ENCODE results near the gene CCDC82. TPM values are rescaled to one million over a fixed set of nuclear protein-coding genes. Genes with fewer than 3 reads are reported as not detected.

The CCDC82 gene
- total RNA-seq, 1 experiment from 2014 or later: 25.3 TPM

GRCh38 chr11:96310236-96310635 lies 79.5 kb downstream of the CCDC82 start:
- intact Hi-C loops (cut with micrococcal nuclease; ENCODE audit: unreplicated experiment) (no loop called here), in situ Hi-C loops (cut with HindIII; ENCODE audit: low pct_unique_long_range_greater_than_20kb, low sequenced_read_pairs) (no loop called here)
- Histone ChIP-seq H3K9me3 (ENCODE audit: control insufficient read depth, insufficient read depth, low read depth, low read length) (no peaks in the 10 kb centered on the region), H3K27ac (ENCODE audit: low read length) (peak overlapping the region; percentile 91; the same call in 1 of the 2 replicates), H3K27me3 (ENCODE audit: control insufficient read depth, insufficient read depth, low read length) (no peaks in the 10 kb centered on the region), H3K4me1 (ENCODE audit: control insufficient read depth, insufficient read depth, low read length) (peaks cover 60% of the 10 kb centered on the region), H3K36me3 (ENCODE audit: control insufficient read depth, insufficient read depth, low read length) (no peaks in the 10 kb centered on the region), H3K4me3 (ENCODE audit: low read depth in 2 of 2, low read length in 2 of 2) (no peak overlapping the region)
- ATAC-seq: no peak
- BruUV-seq (replicated peaks): no TSS peak
- ChIA-PET POLR2A (no interaction called here), CTCF (no interaction called here)
- DNase-seq (ENCODE audit: low read depth, low spot score): no peak
- TF ChIP-seq POLR2AphosphoS5 (IDR thresholded peaks at IDR 0.05; ENCODE audit: low read depth, low read length) (no peak), SIN3A (IDR thresholded peaks at IDR 0.05; ENCODE audit: borderline replicate concordance, insufficient read depth, low read depth, low read length) (no peak), CTCF (IDR thresholded peaks at IDR 0.05) (no peak), REST (IDR thresholded peaks at IDR 0.05; ENCODE audit: insufficient read depth in 1 of 2, low read depth in 2 of 2, low read length in 1 of 2) (no peak)

- Histone ChIP-seq H3K36me3 (ENCODE audit: control insufficient read depth, insufficient read depth, low read length) (no peaks in the 10 kb centered on the region), H3K4me3 (ENCODE audit: low read depth in 2 of 2, low read length in 2 of 2) (no peak overlapping the region), H3K9me3 (ENCODE audit: control insufficient read depth, insufficient read depth, low read depth, low read length) (no peaks in the 10 kb centered on the region), H3K4me1 (ENCODE audit: control insufficient read depth, insufficient read depth, low read length) (peaks cover 62% of the 10 kb centered on the region), H3K27ac (ENCODE audit: low read length) (peak overlapping the region; percentile 91), H3K27me3 (ENCODE audit: control insufficient read depth, insufficient read depth, low read length) (no peaks in the 10 kb centered on the region)
- TF ChIP-seq TCF7L2 (IDR thresholded peaks at IDR 0.05; ENCODE audit: low read depth, low read length) (no peak), POLR2AphosphoS5 (IDR thresholded peaks at IDR 0.05; ENCODE audit: low read depth, low read length) (no peak), CTCF (IDR thresholded peaks at IDR 0.05) (no peak), SIN3A (IDR thresholded peaks at IDR 0.05; ENCODE audit: borderline replicate concordance, insufficient read depth, low read depth, low read length) (no peak), REST (IDR thresholded peaks at IDR 0.05; ENCODE audit: insufficient read depth in 1 of 2, low read depth in 2 of 2, low read length in 1 of 2) (no peak)
- ATAC-seq (no peak), DNase-seq (ENCODE audit: low read depth, low spot score) (no peak)
- POLR2A ChIA-PET: no interaction called here
- CTCF ChIA-PET: no interaction called here
- no TSS peak for BruUV-seq (replicated peaks)
- in situ Hi-C loops (cut with HindIII; ENCODE audit: low pct_unique_long_range_greater_than_20kb, low sequenced_read_pairs) (no loop called here), intact Hi-C loops (cut with micrococcal nuclease; ENCODE audit: unreplicated experiment) (no loop called here)
These were observed 80.1 kb downstream of the CCDC82 start for GRCh38 chr11:96309643-96310017.

All from Panc1 (cell line).